WTC11 (cell line): Measurements from ENCODE around the gene PKIG. TPM values are rescaled to one million over a fixed set of nuclear protein-coding genes. Genes with fewer than 3 reads are reported as not detected.

ENCODE experiments used
- ATAC-seq: fragments of 200-7000 bp; cut with Tn5 transposase; 2 replicates; pipeline ENCODE4 v1.10.0; 2021; ENCODE audit warnings: mild to moderate bottlenecking, moderate library complexity
- CTCF ChIA-PET: fragments of 300-600 bp; sonication (Branson Sonifier 250); formaldehyde crosslinking; loops from one replicate; lab custom pipeline; 2021; ENCODE audit warnings: antibody characterized with exemption; lab: Charles Lee
- POLR2A ChIA-PET: fragments of 350-600 bp; sonication (Branson Sonifier 250); formaldehyde crosslinking; loops from one replicate; lab custom pipeline; 2021; ENCODE audit warnings: antibody characterized with exemption; lab: Charles Lee
- DNase-seq: peaks from one replicate; pipeline ENCODE4 v3.0.0; 2021; ENCODE audit warnings: low spot score
- H3K27ac Mint-ChIP-seq: 2 replicates; pipeline ENCODE4 v1.8.0; 2021; ENCODE audit warnings: mixed read lengths
- H3K27me3 Mint-ChIP-seq: 2 replicates; pipeline ENCODE4 v1.8.0; 2021; ENCODE audit warnings: low read depth, mild to moderate bottlenecking, moderate library complexity, mixed read lengths
- H3K36me3 Mint-ChIP-seq: 2 replicates; pipeline ENCODE4 v1.8.0; 2021; ENCODE audit warnings: mixed read lengths
- H3K4me1 Mint-ChIP-seq: 2 replicates; pipeline ENCODE4 v1.8.0; 2022; ENCODE audit warnings: mixed read lengths
- H3K4me3 Mint-ChIP-seq: 2 replicates; pipeline ENCODE4 v1.8.0; 2021; ENCODE audit warnings: mild to moderate bottlenecking, moderate library complexity, mixed read lengths
- H3K9me3 Mint-ChIP-seq: 2 replicates; pipeline ENCODE4 v1.8.0; 2021; ENCODE audit warnings: mixed read lengths
- AFF4 ChIP-seq: sonication (generic); formaldehyde crosslinking; IDR thresholded peaks from 2 replicates; pipeline ENCODE4 v1.8.1; 2023; ENCODE audit warnings: mild to moderate bottlenecking, missing genetic modification reagents, borderline replicate concordance
- ATF1 ChIP-seq: sonication (generic); formaldehyde crosslinking; IDR thresholded peaks from 2 replicates; pipeline ENCODE4 v1.8.1; 2023; ENCODE audit warnings: mild to moderate bottlenecking, moderate library complexity, missing genetic modification reagents
- ATF2 ChIP-seq: sonication (generic); formaldehyde crosslinking; IDR thresholded peaks from 2 replicates; pipeline ENCODE4 v1.8.1; 2022; ENCODE audit warnings: low read depth, missing genetic modification reagents, borderline replicate concordance
- ATF6 ChIP-seq: sonication (generic); formaldehyde crosslinking; IDR thresholded peaks from 2 replicates; pipeline ENCODE4 v1.8.1; 2023; ENCODE audit warnings: mild to moderate bottlenecking, missing genetic modification reagents
- FOXK1 ChIP-seq: sonication (generic); formaldehyde crosslinking; IDR thresholded peaks from 2 replicates; pipeline ENCODE4 v1.8.0; 2022; ENCODE audit warnings: mild to moderate bottlenecking, moderate library complexity, missing genetic modification reagents
- GABPB1 ChIP-seq: sonication (generic); formaldehyde crosslinking; IDR thresholded peaks from 2 replicates; pipeline ENCODE4 v1.8.1; 2023; ENCODE audit warnings: mild to moderate bottlenecking, missing genetic modification reagents
- IRF2 ChIP-seq: sonication (generic); formaldehyde crosslinking; IDR thresholded peaks from 2 replicates; pipeline ENCODE4 v1.8.0; 2022; ENCODE audit warnings: low read depth, missing genetic modification reagents, borderline replicate concordance
- JUN ChIP-seq: sonication (generic); formaldehyde crosslinking; IDR thresholded peaks from 2 replicates; pipeline ENCODE4 v1.8.0; 2023; ENCODE audit warnings: mild to moderate bottlenecking, missing genetic modification reagents
- MXD4 ChIP-seq: fragments of 250-450 bp; sonication (Bioruptor Pico); IDR thresholded peaks from 2 replicates; pipeline ENCODE4 v1.8.0; 2021; ENCODE audit warnings: mild to moderate bottlenecking, moderate library complexity, borderline replicate concordance
- NFATC4 ChIP-seq: fragments of 250-450 bp; sonication (Bioruptor Pico); IDR thresholded peaks from 2 replicates; pipeline ENCODE4 v1.9.0; 2021; ENCODE audit warnings: mild to moderate bottlenecking
- NR2C2 ChIP-seq: sonication (generic); formaldehyde crosslinking; IDR thresholded peaks from 2 replicates; pipeline ENCODE4 v1.8.0; 2022; ENCODE audit warnings: mild to moderate bottlenecking, missing genetic modification reagents
- PRRX2 ChIP-seq: fragments of 250-450 bp; sonication (Bioruptor Pico); IDR thresholded peaks from 2 replicates; pipeline ENCODE4 v1.8.0; 2021; ENCODE audit warnings: mild to moderate bottlenecking
- TP53 ChIP-seq: sonication (generic); formaldehyde crosslinking; IDR thresholded peaks from 2 replicates; pipeline ENCODE4 v1.8.1; 2023; ENCODE audit warnings: mild to moderate bottlenecking, missing genetic modification reagents
- ZNF263 ChIP-seq: sonication (generic); formaldehyde crosslinking; IDR thresholded peaks from 2 replicates; pipeline ENCODE4 v1.8.1; 2022; ENCODE audit warnings: low read depth, mild to moderate bottlenecking, moderate library complexity, missing genetic modification reagents
- ZNF425 ChIP-seq: fragments of 250-450 bp; sonication (Bioruptor Pico); conservative IDR thresholded peaks from 2 replicates; pipeline ENCODE4 v1.9.0; 2021; ENCODE audit warnings: mild to moderate bottlenecking
- total RNA-seq: library from RNA; stranded (reverse); gene quantifications from 3 replicates; pipeline ENCODE4 v1.2.3, GENCODE V29; 2021
- TF ChIP-seq, protein P1 (sequence below): fragments of 250-450 bp; sonication (Bioruptor Pico); IDR thresholded peaks from 2 replicates; pipeline ENCODE4 v2.1.2; 2022; ENCODE audit warnings: mild to moderate bottlenecking, moderate library complexity
- TF ChIP-seq, protein P2 (sequence below): sonication (generic); formaldehyde crosslinking; IDR thresholded peaks from 2 replicates; pipeline ENCODE4 v1.8.0; 2023; ENCODE audit warnings: missing genetic modification reagents, mild to moderate bottlenecking, borderline replicate concordance

PKIG gene
- total RNA-seq, 1 experiment from 2014 or later, result 22.7 TPM

- CTCF ChIA-PET, result interaction anchor here (0.6 to 1.3 kb wide), 6 partner anchors 12 to 206 kb away, joined by 3 to 7 read pairs (median 3); no protein-coding TSS in a partner anchor
- no peak overlapping the region for H3K4me3 Mint-ChIP-seq
- no peaks in the 10 kb centered on the region for H3K36me3 Mint-ChIP-seq
- H3K4me1 Mint-ChIP-seq, result peaks cover 26% of the 10 kb centered on the region
- TF ChIP-seq NFATC4 (CRISPR knock-in tag) (no peak), ATF1 (CRISPR knock-in tag) (no peak), ZNF263 (CRISPR knock-in tag) (no peak), MXD4 (CRISPR knock-in tag) (no peak), FOXK1 (CRISPR knock-in tag) (no peak), ATF2 (no peak), NR2C2 (CRISPR knock-in tag) (no peak), IRF2 (CRISPR knock-in tag) (no peak), AFF4 (no peak), JUN (no peak), PRRX2 (CRISPR knock-in tag) (no peak), ZNF425 (CRISPR knock-in tag) (no peak), GABPB1 (CRISPR knock-in tag) (no peak), TP53 (no peak), ATF6 (CRISPR knock-in tag) (no peak)
- TF ChIP-seq, protein P1, sequence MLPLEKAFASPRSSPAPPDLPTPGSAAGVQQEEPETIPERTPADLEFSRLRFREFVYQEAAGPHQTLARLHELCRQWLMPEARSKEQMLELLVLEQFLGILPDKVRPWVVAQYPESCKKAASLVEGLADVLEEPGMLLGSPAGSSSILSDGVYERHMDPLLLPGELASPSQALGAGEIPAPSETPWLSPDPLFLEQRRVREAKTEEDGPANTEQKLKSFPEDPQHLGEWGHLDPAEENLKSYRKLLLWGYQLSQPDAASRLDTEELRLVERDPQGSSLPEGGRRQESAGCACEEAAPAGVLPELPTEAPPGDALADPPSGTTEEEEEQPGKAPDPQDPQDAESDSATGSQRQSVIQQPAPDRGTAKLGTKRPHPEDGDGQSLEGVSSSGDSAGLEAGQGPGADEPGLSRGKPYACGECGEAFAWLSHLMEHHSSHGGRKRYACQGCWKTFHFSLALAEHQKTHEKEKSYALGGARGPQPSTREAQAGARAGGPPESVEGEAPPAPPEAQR (CRISPR knock-in tag), result no peak
- TF ChIP-seq, protein P2, sequence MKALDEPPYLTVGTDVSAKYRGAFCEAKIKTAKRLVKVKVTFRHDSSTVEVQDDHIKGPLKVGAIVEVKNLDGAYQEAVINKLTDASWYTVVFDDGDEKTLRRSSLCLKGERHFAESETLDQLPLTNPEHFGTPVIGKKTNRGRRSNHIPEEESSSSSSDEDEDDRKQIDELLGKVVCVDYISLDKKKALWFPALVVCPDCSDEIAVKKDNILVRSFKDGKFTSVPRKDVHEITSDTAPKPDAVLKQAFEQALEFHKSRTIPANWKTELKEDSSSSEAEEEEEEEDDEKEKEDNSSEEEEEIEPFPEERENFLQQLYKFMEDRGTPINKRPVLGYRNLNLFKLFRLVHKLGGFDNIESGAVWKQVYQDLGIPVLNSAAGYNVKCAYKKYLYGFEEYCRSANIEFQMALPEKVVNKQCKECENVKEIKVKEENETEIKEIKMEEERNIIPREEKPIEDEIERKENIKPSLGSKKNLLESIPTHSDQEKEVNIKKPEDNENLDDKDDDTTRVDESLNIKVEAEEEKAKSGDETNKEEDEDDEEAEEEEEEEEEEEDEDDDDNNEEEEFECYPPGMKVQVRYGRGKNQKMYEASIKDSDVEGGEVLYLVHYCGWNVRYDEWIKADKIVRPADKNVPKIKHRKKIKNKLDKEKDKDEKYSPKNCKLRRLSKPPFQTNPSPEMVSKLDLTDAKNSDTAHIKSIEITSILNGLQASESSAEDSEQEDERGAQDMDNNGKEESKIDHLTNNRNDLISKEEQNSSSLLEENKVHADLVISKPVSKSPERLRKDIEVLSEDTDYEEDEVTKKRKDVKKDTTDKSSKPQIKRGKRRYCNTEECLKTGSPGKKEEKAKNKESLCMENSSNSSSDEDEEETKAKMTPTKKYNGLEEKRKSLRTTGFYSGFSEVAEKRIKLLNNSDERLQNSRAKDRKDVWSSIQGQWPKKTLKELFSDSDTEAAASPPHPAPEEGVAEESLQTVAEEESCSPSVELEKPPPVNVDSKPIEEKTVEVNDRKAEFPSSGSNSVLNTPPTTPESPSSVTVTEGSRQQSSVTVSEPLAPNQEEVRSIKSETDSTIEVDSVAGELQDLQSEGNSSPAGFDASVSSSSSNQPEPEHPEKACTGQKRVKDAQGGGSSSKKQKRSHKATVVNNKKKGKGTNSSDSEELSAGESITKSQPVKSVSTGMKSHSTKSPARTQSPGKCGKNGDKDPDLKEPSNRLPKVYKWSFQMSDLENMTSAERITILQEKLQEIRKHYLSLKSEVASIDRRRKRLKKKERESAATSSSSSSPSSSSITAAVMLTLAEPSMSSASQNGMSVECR (CRISPR knock-in tag), result no peak
- H3K27ac Mint-ChIP-seq, result no peak overlapping the region
- POLR2A ChIA-PET, result no interaction called here
- no peaks in the 10 kb centered on the region for H3K27me3 Mint-ChIP-seq
- peak; percentile 73 for ATAC-seq
- no peak for DNase-seq
- no peaks in the 10 kb centered on the region for H3K9me3 Mint-ChIP-seq
Observed at GRCh38 chr20:44590980-44591778, 8.8 kb downstream of the PKIG start.
